HepG2 (cell line): ENCODE data around the gene NUTF2. TPM values are rescaled to one million over a fixed set of nuclear protein-coding genes. Genes with fewer than 3 reads are reported as not detected.

Experiments
- BRCA1 ChIP-seq: sonication (generic); formaldehyde crosslinking; IDR thresholded peaks from 2 replicates; pipeline ENCODE4 v1.4.0; 2020; ENCODE audit warnings: missing genetic modification reagents
- CAMTA2 ChIP-seq: sonication (generic); formaldehyde crosslinking; IDR thresholded peaks from 2 replicates; pipeline ENCODE4 v1.4.0; 2020; ENCODE audit warnings: mild to moderate bottlenecking, missing genetic modification reagents, borderline replicate concordance
- CBFB ChIP-seq: sonication (generic); formaldehyde crosslinking; IDR thresholded peaks from 2 replicates; pipeline ENCODE4 v1.4.0; 2020; ENCODE audit warnings: missing genetic modification reagents
- CCAR2 ChIP-seq: fragments of 200-400 bp; formaldehyde crosslinking; optimal IDR thresholded peaks from 2 replicates; pipeline ENCODE3; 2018; ENCODE audit warnings: low read depth, mild to moderate bottlenecking, low read length, moderate library complexity
- CENPT ChIP-seq: sonication (generic); formaldehyde crosslinking; IDR thresholded peaks from 2 replicates; pipeline ENCODE4 v1.8.0; 2022; ENCODE audit warnings: low read depth, mild to moderate bottlenecking, moderate library complexity, missing genetic modification reagents
- ELF3 ChIP-seq: IDR thresholded peaks from 2 replicates; pipeline ENCODE4 v1.6.1; 2016; ENCODE audit warnings: missing genetic modification reagents, missing compliant biosample characterization
- ETV5 ChIP-seq: IDR thresholded peaks from 2 replicates; pipeline ENCODE4 v1.6.1; 2018; ENCODE audit warnings: missing biosample characterization, missing genetic modification reagents, inconsistent platforms, borderline replicate concordance
- FOSL1 ChIP-seq: sonication (generic); formaldehyde crosslinking; IDR thresholded peaks from 2 replicates; pipeline ENCODE4 v1.9.0; 2021; ENCODE audit warnings: missing genetic modification reagents, borderline replicate concordance
- HDAC1 ChIP-seq: sonication (generic); formaldehyde crosslinking; IDR thresholded peaks from 2 replicates; pipeline ENCODE4 v1.5.1; 2020; ENCODE audit warnings: mild to moderate bottlenecking, missing genetic modification reagents
- IKZF4 ChIP-seq: sonication (generic); formaldehyde crosslinking; IDR thresholded peaks from 2 replicates; pipeline ENCODE4 v1.5.1; 2020; ENCODE audit warnings: borderline replicate concordance, mild to moderate bottlenecking, low read depth, missing genetic modification reagents; ENCODE audit errors: not compliant biosample characterization
- SP140L ChIP-seq: sonication (generic); formaldehyde crosslinking; IDR thresholded peaks from 2 replicates; pipeline ENCODE4 v1.4.0; 2020; ENCODE audit warnings: missing genetic modification reagents, borderline replicate concordance
- SRSF1 ChIP-seq: fragments of 200-400 bp; formaldehyde crosslinking; optimal IDR thresholded peaks from 2 replicates; pipeline ENCODE3; 2017; ENCODE audit warnings: mild to moderate bottlenecking, low read depth, low read length, moderate library complexity
- SRSF9 ChIP-seq: fragments of 200-400 bp; formaldehyde crosslinking; IDR thresholded peaks from 2 replicates; pipeline ENCODE4 v1.6.1; 2018; ENCODE audit warnings: borderline replicate concordance, mild to moderate bottlenecking, low read depth, low read length; ENCODE audit not compliant: insufficient read depth, poor library complexity, severe bottlenecking
- TBX2 ChIP-seq: sonication (generic); formaldehyde crosslinking; IDR thresholded peaks from 2 replicates; pipeline ENCODE4 v1.5.0; 2020; ENCODE audit warnings: missing genetic modification reagents, mild to moderate bottlenecking, borderline replicate concordance
- YEATS2 ChIP-seq: sonication (generic); formaldehyde crosslinking; IDR thresholded peaks from 2 replicates; pipeline ENCODE4 v1.4.0; 2020; ENCODE audit warnings: missing genetic modification reagents, borderline replicate concordance
- ZBTB20 ChIP-seq: sonication (generic); formaldehyde crosslinking; IDR thresholded peaks from 2 replicates; pipeline ENCODE4 v1.8.1; 2023; ENCODE audit warnings: missing genetic modification reagents, low read depth, mild to moderate bottlenecking, borderline replicate concordance
- ZNF10 ChIP-seq: sonication (generic); formaldehyde crosslinking; IDR thresholded peaks from 2 replicates; pipeline ENCODE4 v1.4.0; 2020; ENCODE audit warnings: mild to moderate bottlenecking, low read depth, missing genetic modification reagents, borderline replicate concordance
- ZNF333 ChIP-seq: sonication (generic); formaldehyde crosslinking; IDR thresholded peaks from 2 replicates; pipeline ENCODE4 v1.4.0; 2020; ENCODE audit warnings: mild to moderate bottlenecking, missing genetic modification reagents, borderline replicate concordance
- ZNF337 ChIP-seq: sonication (generic); formaldehyde crosslinking; IDR thresholded peaks from 2 replicates; pipeline ENCODE4 v1.5.1; 2020; ENCODE audit warnings: missing genetic modification reagents, low read depth, mild to moderate bottlenecking, borderline replicate concordance
- ZNF468 ChIP-seq: sonication (generic); formaldehyde crosslinking; IDR thresholded peaks from 2 replicates; pipeline ENCODE4 v1.8.0; 2022; ENCODE audit warnings: mild to moderate bottlenecking, moderate library complexity, missing genetic modification reagents
- ZNF496 ChIP-seq: sonication (generic); formaldehyde crosslinking; IDR thresholded peaks from 2 replicates; pipeline ENCODE4 v1.8.1; 2023; ENCODE audit warnings: mild to moderate bottlenecking, moderate library complexity, missing genetic modification reagents; ENCODE audit not compliant: insufficient replicate concordance
- ZNF616 ChIP-seq: sonication (generic); formaldehyde crosslinking; IDR thresholded peaks from 2 replicates; pipeline ENCODE4 v1.5.0; 2020; ENCODE audit warnings: low read depth, mild to moderate bottlenecking, missing genetic modification reagents
- ZNF672 ChIP-seq: sonication (generic); formaldehyde crosslinking; IDR thresholded peaks from 2 replicates; pipeline ENCODE4 v1.8.1; 2022; ENCODE audit warnings: missing genetic modification reagents
- ZNF674 ChIP-seq: sonication (generic); formaldehyde crosslinking; IDR thresholded peaks from 2 replicates; pipeline ENCODE4 v1.5.0; 2020; ENCODE audit warnings: low read depth, mild to moderate bottlenecking, missing genetic modification reagents
- ZSCAN21 ChIP-seq: sonication (generic); formaldehyde crosslinking; IDR thresholded peaks from 2 replicates; pipeline ENCODE4 v1.8.0; 2022; ENCODE audit warnings: mild to moderate bottlenecking, missing genetic modification reagents, moderate library complexity, borderline replicate concordance
- polyA plus RNA-seq, 8 experiments: library from polyadenylated mRNA; depleted of rRNA in 3 of 8; stranded (reverse) in 7 of 8; unstranded in 1 of 8; fragments of >200 nt; fragmentation: Illumina TruSeq in 4 of 8; extraction: Trizol in 4 of 8; gene quantifications; 2 replicates each; pipeline versions ENCODE4 v1.2.1 to v1.2.3, GENCODE V29; 2011 to 2016; ENCODE audit warnings: low read depth in 4 of 8, missing spikeins in 1 of 8, mixed read lengths in 1 of 8; ENCODE audit not compliant: insufficient read depth in 1 of 8
- total RNA-seq, 5 experiments: library from RNA; depleted of rRNA; stranded (reverse); fragments of >200 nt; fragmentation: Illumina TruSeq; extraction: Trizol; gene quantifications; 2 replicates each; pipeline ENCODE4 v1.2.3, GENCODE V29; 2016; ENCODE audit warnings: low read depth in 1 of 5
- TF ChIP-seq, protein P1 (sequence below): sonication (generic); IDR thresholded peaks from 2 replicates; pipeline ENCODE4 v1.6.1; 2016; ENCODE audit warnings: low read depth, borderline replicate concordance
- TF ChIP-seq, protein P2 (sequence below), 2 experiments: sonication (generic) in 1 of 2; formaldehyde crosslinking in 1 of 2; IDR thresholded peaks; 2 replicates each; pipeline versions ENCODE4 v1.4.0 to v1.6.1; 2018 to 2020; ENCODE audit warnings: missing genetic modification reagents in 2 of 2, borderline replicate concordance in 1 of 2, low read depth in 1 of 2, mild to moderate bottlenecking in 1 of 2, missing biosample characterization in 1 of 2

Gene NUTF2
- total and polyA plus RNA-seq, 2 of the 13 experiments (the other 11 are each of a cell fraction or from before 2014, with no cell fraction given) = 168 to 214 TPM

DNA sequence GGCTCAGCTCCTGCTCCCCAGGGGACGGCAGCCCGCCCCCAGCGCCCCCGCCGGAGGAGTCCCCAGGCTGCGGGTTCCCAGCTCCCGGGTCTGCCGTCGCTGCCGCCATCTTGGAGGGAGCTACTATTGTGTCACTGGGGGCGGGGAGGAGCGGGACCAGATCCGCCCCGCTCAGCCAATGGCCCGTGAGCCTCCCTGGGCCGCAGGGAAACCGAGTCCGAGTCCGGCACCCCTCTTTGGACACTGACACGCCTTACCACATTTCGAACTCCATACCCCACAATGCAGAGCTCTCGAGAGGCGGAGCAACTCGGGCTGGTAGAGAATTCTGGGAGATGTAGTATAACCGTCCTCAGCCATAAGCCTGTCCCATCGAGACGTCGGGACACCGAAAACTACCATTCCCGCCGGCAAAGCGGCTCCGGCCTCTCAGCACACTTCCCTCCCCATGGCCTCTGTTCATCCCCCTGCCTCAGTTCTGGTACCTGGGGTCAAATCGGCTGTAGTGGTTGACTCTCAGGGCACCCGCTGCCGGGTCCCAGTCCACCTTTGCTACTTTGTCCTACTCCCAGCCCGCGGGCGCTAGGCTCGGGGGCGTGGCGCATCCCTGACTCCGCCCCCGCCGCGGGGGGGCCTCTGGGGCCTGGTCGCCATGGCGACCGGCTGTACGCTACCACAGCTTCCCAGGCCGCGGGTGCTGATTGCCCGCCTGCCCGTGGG is 40.1 kb upstream of the NUTF2 start, which contains the start of the genes RANBP10 and TSNAXIP1 (continued):
- TF ChIP-seq, protein P1, sequence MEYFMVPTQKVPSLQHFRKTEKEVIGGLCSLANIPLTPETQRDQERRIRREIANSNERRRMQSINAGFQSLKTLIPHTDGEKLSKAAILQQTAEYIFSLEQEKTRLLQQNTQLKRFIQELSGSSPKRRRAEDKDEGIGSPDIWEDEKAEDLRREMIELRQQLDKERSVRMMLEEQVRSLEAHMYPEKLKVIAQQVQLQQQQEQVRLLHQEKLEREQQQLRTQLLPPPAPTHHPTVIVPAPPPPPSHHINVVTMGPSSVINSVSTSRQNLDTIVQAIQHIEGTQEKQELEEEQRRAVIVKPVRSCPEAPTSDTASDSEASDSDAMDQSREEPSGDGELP = no peak; the same call in 1 of the 2 replicates
- TF ChIP-seq SRSF1 = peak; percentile 72
- peak; percentile 79; the same call in 1 of the 2 replicates for TF ChIP-seq TBX2 (CRISPR knock-in tag)
- TF ChIP-seq BRCA1 (CRISPR knock-in tag) = no peak
- TF ChIP-seq ELF3 (CRISPR knock-in tag) = peak; percentile 47
- TF ChIP-seq CCAR2 = no peak
- 0 out of 2 replicates have a peak, but pooled peaks have one; percentile 47 for TF ChIP-seq ZNF337 (CRISPR knock-in tag)
- TF ChIP-seq ZNF496 (CRISPR knock-in tag) = no peak
- TF ChIP-seq ZNF10 (CRISPR knock-in tag) = no peak
- peak; percentile 28; the same call in 1 of the 2 replicates for TF ChIP-seq ETV5 (CRISPR knock-in tag)
- TF ChIP-seq ZNF672 (CRISPR knock-in tag) = peak; percentile 99
- peak; percentile 85; the same call in 1 of the 2 replicates for TF ChIP-seq ZNF616
- TF ChIP-seq ZNF333 (CRISPR knock-in tag) = no peak
- TF ChIP-seq, protein P2, sequence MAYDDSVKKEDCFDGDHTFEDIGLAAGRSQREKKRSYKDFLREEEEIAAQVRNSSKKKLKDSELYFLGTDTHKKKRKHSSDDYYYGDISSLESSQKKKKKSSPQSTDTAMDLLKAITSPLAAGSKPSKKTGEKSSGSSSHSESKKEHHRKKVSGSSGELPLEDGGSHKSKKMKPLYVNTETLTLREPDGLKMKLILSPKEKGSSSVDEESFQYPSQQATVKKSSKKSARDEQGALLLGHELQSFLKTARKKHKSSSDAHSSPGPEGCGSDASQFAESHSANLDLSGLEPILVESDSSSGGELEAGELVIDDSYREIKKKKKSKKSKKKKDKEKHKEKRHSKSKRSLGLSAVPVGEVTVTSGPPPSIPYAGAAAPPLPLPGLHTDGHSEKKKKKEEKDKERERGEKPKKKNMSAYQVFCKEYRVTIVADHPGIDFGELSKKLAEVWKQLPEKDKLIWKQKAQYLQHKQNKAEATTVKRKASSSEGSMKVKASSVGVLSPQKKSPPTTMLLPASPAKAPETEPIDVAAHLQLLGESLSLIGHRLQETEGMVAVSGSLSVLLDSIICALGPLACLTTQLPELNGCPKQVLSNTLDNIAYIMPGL (CRISPR knock-in tag; IDR thresholded peaks at IDR 0.05; ENCODE audit: borderline replicate concordance in 1 of 2, low read depth in 1 of 2) = peak; percentile 56 to 66
- TF ChIP-seq FOSL1 (CRISPR knock-in tag) = no peak
- 0 out of 2 replicates have a peak, but pooled peaks have one; percentile 54 for TF ChIP-seq ZNF674 (CRISPR knock-in tag)
- peak; percentile 52; the same call in 1 of the 2 replicates for TF ChIP-seq ZSCAN21 (CRISPR knock-in tag)
- peak; percentile 17; the same call in 1 of the 2 replicates for TF ChIP-seq CBFB (CRISPR knock-in tag)
- no peak; the same call in 1 of the 2 replicates for TF ChIP-seq HDAC1 (CRISPR knock-in tag)
- no peak for TF ChIP-seq SP140L (CRISPR knock-in tag)
- TF ChIP-seq YEATS2 (CRISPR knock-in tag) = 0 out of 2 replicates have a peak, but pooled peaks have one; percentile 68
- no peak for TF ChIP-seq CENPT (CRISPR knock-in tag)
- no peak for TF ChIP-seq ZNF468 (CRISPR knock-in tag)
- peak; percentile 61 for TF ChIP-seq IKZF4 (CRISPR knock-in tag)
- TF ChIP-seq ZBTB20 = no peak
- no peak for TF ChIP-seq SRSF9
- peak; percentile 44; the same call in 1 of the 2 replicates for TF ChIP-seq CAMTA2
